T1000 (cell line): Measurements from ENCODE around the gene ELOA.
"Not testable (repeated sequence)": the region's sequence is repeated elsewhere in the genome, so short reads cannot be mapped to it uniquely, and the experiment has no call there.

Source experiments
- DNase-seq: peaks from one replicate; lab custom pipeline; 2025; ENCODE audit warnings: mixed read lengths; lab: John Stamatoyannopoulos, UW

ELOA gene

DNA sequence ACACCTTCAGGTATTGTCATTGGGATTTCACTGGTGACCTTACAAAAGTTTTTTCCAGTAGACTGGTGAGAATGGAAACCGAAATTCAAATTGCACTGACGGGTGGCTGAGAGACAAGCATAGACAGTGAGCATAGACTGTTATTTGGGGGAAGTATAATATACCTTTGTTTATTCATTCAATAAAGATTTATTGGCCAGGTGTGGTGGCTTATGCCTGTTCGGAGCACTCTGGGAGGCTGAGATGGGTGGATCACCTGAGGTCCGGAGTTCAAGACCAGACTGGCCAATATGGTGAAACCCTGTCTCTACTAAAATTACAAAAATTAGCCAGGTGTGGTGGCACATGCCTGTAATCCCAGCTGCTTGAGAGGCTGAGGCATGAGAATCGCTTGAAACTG lies 10.0 kb upstream of the ELOA start:
- DNase-seq = not testable (repeated sequence)

DNA sequence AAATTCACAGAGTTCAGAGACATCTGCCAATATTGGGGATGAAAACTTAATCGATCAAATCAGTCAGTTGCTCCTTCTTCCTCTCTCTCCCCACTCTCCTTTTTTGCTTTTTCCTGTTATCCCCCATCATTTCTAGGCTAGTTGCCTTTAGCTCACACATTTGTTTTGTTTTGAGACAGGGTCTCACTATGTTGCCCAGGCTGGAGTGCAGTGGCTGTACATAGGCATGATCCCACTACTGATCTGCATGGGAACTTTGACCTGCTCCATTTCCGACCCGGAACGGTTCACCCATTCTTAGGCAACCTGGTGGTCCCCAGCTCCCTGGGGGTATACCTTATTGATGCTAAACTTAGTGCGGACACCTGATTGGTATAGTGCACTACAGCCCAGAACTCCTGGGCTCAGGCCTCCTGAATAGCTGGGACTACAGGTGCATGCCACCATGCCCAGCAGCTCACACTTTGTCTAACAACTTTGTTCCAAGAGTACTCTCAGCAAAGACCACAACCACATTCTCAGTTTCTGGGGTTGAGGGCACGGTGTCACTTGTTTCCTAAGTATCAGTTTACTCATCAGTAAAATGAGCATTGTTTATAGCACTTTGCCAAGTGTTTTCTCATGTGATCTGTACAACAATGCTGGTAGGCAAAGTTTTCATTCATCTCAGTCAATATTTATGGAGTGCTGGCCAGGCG lies 6.7 kb upstream of the ELOA start:
- no peak for DNase-seq

- DNase-seq = no peak
Observed at GRCh38 chr1:23741609-23742008, 1.7 kb upstream of the ELOA start.

- no peak for DNase-seq
Observed at GRCh38 chr1:23742670-23743286, 493 bp upstream of the ELOA start.

DNA sequence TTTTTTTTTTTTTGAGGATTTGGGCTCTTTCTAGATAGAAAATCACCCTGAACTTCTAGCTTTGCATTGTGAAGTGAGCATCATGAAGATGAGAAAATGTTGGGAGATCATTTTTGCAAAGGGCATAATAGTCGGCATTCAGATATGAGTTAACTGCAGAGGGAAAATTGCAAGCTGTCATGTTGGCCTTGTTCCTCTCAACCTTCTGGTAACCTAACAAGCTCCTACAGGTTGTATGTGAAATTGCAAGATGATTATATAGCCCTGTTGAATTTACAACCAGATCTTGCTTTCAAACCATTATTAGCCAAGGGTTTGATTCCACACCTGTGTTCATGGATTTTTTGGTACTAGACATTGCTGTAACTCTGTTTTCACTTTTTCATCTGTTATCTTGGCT lies 2.2 kb downstream of the ELOA start:
- no peak for DNase-seq

GRCh38 chr1:23748016-23748415 lies 4.7 kb downstream of the ELOA start:
- no peak for DNase-seq

GRCh38 chr1:23751050-23751814 lies 8.0 kb downstream of the ELOA start:
- DNase-seq = peak; percentile 13

- DNase-seq = no peak
Observed at GRCh38 chr1:23751815-23752200, 8.5 kb downstream of the ELOA start.

DNA sequence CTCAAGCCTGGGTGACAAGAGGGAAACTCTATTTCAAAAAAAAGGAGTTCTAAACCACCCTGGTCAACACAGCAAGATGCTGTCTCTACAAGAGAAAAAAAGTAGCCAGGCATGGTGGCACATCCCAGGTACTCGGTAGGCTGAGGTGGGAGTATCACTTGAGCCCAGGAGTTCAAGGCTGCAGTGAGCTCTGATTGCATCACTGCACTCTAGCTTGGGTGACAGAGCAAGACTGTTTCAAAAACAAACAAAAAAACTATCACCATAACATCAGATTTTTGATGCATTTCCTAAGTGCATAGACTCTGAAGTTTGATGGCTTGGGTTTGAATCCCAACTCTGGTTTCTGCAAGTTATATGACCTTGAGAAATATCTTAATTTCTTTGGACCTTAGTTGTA lies 9.6 kb downstream of the ELOA start:
- DNase-seq = no peak

GRCh38 chr1:23756676-23757075 lies 13.4 kb downstream of the ELOA start:
- DNase-seq = no peak

- no peak for DNase-seq
Observed at GRCh38 chr1:23757812-23758211, 14.5 kb downstream of the ELOA start.

GRCh38 chr1:23759277-23759676 lies 16.0 kb downstream of the ELOA start:
- no peak for DNase-seq

- no peak for DNase-seq
Observed at GRCh38 chr1:23763041-23763577, 19.8 kb downstream of the ELOA start.

DNA sequence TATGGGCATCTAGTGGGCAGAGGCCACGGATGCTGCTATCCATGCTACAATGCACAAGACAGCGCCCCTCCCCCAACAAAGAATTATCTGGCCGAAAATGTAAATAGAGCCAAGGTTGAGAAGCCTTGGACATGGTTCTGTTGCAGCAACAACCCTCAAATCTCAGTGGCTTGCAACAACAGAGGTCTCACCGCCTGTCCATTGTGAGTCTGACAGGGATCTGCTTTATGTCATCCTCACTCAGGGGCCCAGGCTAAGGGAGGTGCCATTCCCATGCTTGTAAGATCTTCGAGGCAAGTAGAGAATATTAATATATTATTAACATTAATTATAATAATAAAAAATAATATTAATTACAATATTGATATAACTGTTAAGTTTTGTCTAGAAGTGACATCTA lies 25.5 kb downstream of the ELOA start:
- DNase-seq = no peak

- DNase-seq = peak; percentile 75
Observed at GRCh38 chr1:23772049-23772853, 29.0 kb downstream of the ELOA start.

DNA sequence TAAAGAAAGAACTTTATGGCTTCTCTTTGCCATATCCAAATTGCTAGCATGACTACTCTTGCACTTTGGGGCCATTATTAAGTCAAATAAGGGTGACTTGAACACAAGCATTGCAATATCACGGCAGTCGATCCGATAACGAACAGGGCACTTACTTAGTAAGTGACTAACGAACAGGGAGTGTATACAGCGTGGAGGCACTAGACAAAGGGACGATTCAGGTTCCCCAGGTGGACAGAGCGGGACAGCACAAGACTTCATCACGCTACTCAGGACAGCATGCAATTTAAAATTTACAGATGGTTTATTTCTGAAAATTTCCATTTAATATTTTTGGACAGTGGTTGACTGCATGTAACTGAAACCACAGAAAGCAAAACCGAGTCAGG lies 29.6 kb downstream of the ELOA start:
- no peak for DNase-seq

DNA sequence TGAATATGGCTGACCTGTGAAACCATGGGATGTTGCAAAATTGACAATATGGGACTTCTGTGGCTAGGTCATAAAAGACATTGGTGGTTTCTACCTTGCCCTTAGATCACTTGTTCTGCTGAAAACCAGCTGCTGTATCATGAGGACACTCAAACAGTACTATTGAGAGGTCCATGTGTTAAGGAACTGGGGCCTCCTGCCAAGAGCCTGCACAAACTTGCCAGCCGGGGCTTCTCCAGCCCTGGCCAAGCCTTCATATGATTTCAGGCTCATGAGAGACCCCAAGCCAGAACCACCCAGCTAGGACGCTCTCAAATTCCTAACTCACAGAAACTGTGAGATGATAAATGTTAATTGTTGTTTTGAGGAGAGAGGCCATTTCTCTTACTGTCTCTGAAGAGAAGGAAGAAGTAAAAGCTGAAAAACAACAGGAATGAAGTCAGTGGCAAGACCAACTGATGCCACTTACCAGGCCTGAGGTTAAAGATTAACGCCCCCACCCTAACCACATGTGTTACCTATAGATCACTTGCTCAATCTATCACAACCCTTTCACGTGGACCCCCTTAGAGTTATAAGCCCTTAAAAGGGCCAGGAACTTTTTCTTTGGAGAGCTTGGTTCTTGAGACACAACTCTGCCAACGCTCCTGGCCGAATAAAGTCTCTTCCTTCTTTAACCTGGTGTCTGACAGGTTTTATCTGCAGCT lies 31.1 kb downstream of the ELOA start:
- no peak for DNase-seq

GRCh38 chr1:23776217-23776616 lies 32.9 kb downstream of the ELOA start:
- DNase-seq = no peak

DNA sequence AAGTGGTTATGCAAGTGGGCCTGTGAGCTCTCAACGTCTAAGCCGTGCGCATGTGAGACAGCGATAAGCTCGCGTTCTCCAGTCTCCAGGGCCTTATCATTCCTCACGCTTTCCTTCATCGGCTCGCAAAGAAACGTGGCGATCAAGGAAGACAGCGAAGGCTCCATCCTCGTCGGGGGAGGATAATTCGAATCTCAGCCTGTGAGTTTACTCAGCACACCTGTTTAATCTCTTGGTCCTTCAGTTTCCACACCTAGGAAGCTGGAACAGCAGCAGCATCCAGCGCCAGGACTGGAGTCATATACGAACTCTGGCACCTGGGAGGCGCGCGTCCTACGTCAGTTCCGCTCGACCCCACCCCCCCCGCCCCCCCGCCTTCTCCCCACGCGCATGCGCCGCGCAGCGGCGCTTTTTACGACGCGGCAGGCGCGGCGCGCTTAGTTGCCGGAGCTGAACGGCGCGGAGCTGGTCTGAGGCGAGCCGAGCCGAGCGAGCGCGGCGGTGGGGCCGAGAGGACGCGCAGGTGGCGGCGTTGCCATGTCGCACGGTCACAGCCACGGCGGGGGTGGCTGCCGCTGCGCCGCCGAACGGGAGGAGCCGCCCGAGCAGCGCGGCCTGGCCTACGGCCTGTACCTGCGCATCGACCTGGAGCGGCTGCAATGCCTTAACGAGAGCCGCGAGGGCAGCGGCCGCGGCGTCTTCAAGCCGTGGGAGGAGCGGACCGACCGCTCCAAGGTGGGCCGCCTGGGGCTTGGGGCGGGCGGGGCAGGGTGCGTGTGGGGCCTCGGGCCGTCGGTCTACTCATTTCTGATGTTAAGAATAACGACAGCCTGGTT lies 34.9 kb downstream of the ELOA start, which contains the start of gene PITHD1:
TSS of gene PITHD1 (plus strand) at position 440 of the 836 bp plus-strand sequence. CDS start at position 538, 98 bp downstream.
- DNase-seq = peak; percentile 76

- DNase-seq = no peak
Observed at GRCh38 chr1:23779826-23780371, 36.6 kb downstream of the ELOA start.
